Activated CD8-positive, alpha-beta memory T cell treated with anti-CD3 and anti-CD28 coated beads for 48 hours (primary cell): ENCODE data around the gene TRANK1.
"Not testable (repeated sequence)": the region's sequence is repeated elsewhere in the genome, so short reads cannot be mapped to it uniquely, and the experiment has no call there.

ENCODE experiments used
- DNase-seq, 3 experiments: peaks; one replicate each; pipeline ENCODE4 v3.0.0-alpha.2; 2020; ENCODE audit warnings: low read depth in 2 of 3, low spot score in 2 of 3

TRANK1 gene

DNA sequence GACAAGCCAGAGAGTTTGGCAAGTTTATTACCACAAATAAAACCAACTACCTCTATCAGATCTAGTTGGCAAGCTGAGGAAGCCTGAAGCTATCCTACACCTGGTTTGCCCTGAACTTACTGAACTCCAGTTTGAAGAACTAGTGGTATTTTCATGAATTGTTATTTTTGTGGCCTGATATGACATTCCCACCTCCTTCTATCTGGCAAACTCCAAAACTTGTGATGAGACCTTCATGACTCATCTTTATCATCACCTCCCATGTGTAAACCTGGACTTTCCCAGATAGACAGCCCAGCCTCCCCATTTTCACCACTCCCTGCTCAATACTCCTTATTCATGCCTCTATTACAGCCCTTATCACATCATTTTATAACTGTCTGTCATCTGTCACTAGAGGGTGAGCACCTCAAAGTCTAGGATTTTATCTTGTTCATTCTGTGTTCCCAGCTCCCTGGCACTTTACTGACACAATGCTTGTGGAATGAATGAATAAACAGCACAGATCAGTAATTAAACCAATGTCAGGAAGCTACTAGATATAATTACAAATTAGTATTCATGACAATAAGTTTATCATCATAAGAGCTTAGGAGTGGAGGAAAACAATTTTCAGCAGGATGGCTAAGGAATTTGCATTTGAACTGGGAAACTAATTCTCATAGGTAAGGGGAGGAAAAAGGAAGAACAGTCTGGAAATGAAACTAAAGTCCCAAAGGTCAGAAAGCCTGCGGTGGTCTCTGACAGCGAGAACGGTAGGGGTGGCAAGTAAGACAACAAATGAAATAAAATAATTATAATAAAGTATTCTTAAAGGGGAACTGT, 13.2 kb upstream of the TRANK1 start:
- no peak for DNase-seq

DNA sequence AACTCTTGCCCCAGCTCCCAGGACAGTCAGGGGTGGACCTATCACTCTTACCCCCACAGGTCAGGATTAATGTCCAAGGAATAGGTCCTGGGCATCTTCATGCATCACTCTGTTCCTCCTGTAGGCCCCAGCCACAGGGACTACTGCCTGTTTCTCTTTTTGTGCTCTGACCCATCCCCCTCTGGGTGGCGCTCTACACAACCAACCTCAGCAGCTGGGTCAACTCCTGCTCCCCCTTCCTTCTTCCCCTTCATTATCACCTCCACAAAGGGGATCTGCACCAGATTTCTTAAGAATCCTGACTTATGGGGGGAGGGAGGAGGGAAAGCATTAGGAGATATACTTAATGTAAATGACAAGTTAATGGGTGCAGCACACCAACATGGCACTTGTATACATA, 12.2 kb upstream of the TRANK1 start:
- no peak for DNase-seq

DNA sequence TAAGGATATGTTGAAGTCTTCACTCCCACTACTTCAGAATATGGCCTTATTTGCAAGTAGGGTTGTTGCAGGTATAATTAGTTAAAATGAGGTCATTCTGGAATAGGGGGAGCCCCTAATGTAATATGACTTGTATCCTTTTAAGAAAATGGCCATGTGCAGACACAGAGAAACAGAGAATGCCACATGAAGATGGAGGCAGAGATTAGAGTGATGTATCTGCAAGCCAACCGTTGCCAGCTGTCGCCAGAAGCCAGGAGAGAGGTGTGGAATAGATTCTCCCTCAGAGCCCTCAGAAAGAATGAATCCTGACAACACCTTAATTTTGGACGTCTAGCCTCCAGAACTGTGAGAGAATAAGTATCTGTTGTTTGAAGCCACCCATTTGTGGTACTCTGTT, 11.3 kb upstream of the TRANK1 start:
- DNase-seq, result no peak

DNA sequence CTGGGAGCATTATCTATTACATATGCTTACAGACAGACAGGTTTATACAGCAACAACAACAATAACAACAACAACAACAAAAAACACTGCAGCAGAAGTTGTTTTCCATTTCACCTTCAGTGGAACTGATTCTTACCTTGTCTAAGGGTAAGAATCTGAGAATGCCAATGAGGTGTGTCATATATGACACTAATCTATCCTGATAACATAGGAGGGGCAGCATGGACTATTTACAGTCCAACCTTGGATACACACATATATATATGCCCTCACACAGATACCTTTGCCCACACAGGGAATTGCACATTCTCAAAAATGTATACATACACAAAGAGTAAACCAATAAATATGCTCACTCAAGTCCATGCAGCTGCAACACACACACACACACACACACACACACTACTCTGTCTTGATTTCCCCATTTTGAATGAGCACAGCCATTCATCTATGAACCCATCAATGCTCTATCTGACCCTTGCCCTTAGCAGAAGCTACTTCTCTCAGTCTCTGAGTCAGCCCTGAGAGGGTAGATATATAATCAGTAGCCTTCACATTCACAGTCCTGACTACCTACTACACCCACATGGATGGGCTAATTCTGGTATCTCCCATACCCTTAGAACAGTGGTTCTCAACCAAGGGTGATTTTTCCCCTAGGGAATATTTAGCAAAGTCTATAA, 9.7 kb upstream of the TRANK1 start:
- no peak for DNase-seq

DNA sequence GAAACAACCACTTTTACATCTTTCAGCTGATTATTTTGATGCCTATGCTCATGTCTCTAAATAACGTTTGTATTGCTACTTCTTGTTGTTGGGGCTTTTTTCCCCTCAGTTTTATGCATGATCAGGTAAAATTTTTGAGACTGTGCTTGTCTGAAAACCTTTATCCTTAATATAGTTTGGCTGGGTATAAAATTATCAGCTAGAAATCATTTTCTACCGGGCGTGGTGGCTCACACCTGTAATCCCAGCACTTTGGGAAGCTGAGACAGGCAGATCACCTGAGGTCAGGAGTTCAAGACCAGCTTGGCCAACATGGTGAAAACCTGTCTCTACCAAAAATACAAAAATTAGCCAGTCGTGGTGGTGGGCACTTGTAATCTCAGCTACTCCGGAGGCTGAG, 3.0 kb upstream of the TRANK1 start:
- not testable (repeated sequence) for DNase-seq

DNA sequence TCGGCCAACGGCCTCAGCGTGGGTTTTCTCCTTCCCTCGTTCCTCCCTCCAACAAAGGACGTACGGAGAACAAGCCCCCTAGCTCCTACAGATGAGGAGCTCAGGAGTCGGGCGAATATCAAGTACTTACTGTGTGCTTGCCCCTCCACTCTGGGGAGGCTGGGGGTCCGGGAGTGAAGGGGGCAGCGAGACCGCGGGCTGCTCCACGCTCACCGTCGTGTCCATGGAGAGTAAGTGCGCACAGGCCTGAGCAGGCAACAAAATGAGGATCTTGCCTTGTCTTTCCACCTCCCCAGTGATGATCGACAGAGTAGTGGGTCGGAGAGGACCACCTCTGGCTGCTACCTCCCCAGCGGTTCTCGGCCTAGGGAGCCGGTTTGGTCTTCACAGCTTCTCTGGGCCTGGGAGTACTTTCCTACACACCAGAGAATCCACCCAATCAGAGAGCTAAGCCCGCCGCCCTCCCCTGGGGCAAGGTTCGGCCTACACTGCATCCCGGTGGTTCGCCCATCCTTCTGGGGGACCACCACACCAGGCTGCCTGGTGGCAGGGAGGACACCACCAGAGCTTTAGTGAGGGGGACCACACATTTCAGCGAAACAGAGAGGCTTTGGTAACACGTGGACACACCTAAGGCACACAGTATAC, 603 bp upstream of the TRANK1 start:
- no peak for DNase-seq

DNA sequence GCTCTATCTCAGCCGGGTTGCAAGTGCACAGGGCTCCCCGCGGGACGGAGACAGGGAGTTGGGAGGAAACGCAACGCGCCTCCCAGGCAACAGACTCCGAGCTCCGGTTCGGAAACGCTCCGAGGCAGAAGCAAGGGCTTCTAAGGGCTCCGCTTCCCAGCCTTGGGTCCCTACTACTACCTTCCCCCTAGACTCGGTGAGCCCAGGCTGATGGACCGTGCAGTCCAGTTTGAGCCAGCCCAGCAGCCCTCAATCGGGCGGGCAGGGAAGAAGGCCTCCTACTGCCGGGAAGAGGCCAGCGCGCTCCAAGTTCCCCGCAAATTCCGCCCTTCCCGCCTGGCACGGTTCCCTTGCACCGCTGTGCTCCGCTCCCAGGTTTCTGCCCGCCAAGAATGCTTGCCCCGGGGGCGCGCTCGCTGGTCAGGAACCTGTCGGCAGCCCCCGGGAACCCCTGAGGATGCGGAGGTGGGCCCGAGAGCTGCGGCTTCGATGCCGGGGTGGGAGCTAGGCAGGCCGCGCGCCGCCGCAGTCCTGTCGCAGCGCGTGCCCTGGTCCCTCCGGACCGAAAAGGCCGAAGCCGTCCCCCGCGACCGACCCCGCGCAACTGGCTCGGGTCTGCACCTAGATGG, 728 bp downstream of the TRANK1 start:
- DNase-seq, result peak in 2 of 3 experiments; percentile 5 to 35

DNA sequence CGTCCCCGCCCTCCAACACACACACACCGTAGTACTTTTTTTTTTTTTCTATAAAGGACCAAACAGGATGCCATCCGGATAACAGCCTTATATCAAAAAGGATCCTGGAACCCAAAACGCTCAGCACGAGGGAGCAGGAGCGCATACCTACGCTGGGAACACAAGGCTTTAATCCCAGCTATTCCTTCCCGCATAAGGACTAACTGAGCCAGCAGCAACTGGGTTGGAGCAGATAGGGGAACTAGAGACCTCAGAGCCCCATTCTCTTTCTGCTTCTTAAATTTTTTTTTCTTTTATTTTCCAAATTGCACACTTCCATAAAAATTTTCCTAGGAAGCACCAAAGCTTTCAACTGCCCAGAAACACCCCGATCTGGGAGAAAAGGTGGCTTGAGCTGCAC, 1.3 kb downstream of the TRANK1 start:
- DNase-seq, result no peak

DNA sequence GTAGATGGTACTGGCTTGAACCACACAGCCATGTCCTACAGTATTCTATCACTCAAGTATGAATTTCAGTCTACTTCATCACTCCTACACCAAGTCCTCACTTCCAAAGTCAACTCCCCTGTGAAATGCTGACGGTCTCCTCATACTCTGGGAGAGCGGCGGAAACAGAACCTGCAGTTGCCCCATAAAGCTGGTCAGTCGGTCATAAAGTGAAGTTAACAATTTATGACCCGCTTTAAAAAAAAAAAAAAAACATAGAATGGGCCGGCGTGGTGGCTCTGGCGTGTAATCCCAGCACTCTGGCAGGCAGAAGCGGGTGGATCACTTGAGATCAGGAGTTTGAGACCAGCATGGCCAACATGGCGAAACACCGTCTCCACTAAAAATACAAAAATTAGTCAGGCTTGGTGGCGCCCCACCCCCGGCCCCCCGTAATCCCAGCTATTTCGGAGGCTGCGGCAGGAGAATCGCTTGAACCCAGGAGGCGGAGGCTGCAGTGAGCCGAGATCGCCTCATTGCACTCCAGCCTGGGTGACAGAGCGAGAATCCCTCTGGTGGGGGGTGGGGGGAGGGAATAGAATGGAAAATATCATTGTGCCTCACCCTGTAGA, 2.1 kb downstream of the TRANK1 start:
- DNase-seq, result no peak

DNA sequence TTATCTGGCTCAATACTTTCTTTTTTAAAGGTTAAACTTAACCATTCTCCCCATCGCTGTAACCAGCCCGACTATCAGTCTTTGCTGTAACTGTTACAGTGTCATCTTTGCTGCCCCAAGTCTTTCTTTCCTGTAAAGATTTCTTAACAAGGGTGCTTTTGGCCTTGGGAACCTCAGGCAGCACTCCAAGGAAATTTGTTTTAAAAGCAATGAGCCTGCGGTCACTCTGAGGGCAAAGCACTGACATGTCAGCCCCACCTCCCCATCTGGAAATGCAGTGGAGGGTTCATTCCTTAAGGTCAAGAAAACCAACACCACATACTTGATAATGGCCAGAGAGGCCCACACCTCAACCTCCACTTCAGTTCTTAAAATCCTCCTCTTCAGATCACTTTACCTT, 3.2 kb downstream of the TRANK1 start:
- no peak for DNase-seq

DNA sequence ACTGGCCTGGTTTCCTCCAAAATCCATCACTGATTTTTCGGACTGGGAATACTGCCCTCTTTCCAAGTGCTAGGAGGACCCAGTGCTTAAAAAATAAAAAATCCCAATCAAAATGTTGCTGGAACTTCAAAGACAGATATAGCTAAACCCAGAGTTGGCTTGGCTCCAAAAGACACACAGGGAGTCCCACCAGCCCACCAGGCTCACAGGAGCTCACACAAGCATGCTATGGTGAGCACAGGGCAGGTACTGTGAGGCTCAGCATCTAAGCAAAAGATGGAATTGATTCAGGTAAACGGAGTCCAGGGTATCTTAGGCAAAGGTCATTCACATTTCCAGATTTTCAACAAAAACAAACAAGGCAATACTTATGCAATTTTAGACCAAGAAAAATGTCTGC, 3.7 kb downstream of the TRANK1 start:
- no peak for DNase-seq

DNA sequence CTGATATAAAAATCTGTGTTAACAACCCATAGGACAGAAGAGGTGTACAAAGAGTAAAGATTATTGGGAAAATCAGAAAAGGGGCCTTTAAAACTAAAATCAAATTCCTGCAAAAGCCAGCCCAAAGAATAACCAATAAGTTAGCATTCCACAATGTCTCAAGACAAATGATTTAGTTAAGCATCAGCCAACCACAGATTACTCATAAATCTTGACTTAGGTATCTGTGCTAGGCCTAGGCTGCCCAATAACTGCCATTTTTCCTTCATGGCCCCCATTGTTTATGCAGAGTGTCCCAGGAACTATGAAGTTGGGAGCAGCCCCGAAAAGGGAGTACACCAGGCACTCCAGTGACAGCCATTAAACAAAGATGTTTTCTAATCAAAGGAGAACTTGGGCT, 7.4 kb downstream of the TRANK1 start:
- DNase-seq, result no peak

DNA sequence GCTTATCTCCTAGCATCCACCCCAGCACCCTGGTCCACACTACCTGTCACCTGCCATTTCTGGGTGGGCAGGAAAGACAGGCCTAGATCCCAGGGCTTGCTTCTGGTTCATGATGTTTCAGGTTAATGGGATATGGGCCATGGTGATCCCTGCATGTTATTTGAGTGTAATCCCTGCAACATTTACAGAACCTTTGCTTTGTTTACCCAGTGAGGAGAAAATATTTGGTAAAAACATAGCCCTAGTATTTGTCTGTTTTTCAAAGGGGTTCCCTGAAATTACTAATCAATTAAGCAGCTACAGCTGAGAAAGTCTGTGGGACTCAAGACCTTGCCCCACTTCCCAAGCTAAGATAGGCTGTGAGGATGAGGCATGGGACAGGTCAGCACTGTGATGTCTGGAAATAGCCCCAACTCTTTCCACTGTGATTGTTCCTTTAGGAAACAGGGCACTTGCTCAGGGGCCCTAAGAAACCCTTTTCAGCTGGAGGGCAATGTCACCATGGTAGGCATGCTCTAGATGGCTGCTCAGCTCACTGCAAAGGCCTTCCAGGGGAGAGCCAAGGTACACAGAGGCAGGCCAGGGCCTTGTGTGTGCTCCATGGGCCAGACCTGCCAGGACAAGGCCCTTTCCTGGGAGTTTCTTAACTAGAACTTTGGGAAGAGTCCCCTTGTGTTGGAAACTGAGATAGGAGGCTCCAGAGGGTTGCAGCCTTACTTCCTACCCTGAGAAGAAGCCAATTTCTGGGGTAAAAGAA, 11.1 kb downstream of the TRANK1 start:
- DNase-seq, result no peak

DNA sequence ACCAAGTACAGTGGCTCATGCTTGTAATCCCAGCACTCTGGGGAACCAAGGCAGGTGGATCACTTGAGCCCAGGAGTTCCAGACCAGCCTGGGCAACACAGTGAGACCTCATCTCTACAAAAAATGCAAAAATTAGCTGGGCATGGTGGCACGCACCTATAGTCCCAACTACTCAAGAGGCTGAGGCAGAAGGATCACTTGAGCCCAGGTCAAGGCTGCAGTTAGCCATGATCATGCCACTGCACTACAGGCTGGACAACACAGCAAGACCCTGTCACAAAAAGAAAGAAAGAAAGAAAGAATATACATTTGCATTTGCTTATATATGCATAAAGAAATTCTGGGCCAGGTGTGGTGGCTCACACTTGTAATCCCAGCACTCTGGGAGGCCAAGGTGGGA, 13.4 kb downstream of the TRANK1 start:
- not testable (repeated sequence) for DNase-seq

DNA sequence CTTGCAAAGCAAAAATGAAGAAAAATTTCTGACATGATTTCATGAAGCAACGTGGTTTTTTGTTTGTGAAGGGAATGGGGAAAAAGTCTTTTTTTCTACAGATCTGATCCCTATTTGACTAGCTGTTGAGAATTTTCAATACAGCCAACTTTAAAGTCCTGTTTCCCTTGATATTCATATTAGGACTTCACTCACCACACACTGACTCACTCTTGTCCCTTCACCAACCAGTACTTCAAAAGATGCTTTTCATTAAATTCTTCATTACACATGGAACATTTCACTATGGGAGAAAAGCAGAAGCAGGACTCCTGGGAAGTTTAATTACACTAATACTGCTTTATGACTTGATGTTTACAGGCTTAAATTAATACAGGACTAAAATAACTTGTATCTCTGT, 16.6 kb downstream of the TRANK1 start:
- no peak for DNase-seq

DNA sequence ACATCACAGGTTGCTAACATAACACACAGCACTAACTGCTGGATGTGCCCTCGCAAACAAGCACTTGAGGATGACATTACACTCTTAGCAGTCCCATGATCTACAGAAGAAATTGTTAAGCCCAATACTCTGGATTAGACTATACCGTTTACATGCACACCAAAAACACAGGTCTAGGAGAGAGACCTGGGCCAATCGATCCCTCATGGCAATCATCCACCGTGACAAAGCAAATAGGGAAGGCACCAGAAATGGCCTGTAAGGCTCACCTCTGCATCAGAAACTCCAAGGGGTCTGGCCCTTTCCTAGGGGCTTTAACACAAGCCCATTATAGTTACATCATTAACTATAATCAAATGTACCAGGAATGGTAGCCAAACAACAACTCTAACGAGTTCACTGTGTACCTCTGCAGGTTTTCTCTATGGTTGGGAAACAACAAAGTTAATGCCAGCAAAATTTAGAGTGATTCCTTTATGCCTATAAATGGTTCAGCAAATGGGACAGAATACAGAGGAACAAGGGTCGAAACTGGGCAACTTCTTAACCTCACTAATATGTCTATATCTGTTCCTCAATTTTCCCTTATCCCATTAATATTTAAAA, 18.5 kb downstream of the TRANK1 start:
- DNase-seq, result no peak

DNA sequence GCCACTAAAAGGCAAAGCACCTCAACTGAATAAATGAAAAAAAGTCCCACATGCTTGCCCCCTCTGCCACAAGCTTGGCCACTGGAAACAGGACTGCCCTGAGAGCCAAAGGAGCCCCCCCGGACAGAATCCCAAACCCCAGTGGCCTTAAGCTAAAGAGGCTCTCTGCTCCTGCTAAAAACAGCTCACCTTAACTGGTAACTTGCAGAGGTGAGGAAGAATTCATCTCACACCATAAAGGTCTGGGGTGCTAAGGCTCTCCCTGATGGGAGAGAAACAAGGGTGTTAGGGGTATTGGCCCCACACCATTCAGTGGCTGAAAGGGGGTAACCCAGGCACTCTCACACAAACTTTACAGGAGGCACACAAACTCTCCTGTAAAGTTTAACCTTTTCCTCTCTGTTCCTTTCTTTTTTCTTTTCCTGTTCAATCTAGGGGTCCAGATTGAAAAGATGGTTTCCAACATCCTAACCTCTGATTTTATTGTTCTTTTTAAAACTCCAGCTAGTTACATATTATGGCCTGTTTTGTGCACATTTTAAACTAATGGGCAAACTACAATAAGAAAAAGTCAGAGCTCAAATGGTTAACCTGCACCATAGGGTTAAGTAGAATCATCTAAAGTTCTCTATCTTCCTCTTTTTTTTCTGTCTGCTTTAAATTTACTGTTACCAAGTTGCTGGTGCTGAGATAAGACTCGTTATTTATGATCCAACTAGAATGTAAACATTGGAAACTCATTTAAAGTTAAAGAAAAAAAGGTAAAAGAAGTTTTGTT, 19.9 kb downstream of the TRANK1 start:
- no peak for DNase-seq

DNA sequence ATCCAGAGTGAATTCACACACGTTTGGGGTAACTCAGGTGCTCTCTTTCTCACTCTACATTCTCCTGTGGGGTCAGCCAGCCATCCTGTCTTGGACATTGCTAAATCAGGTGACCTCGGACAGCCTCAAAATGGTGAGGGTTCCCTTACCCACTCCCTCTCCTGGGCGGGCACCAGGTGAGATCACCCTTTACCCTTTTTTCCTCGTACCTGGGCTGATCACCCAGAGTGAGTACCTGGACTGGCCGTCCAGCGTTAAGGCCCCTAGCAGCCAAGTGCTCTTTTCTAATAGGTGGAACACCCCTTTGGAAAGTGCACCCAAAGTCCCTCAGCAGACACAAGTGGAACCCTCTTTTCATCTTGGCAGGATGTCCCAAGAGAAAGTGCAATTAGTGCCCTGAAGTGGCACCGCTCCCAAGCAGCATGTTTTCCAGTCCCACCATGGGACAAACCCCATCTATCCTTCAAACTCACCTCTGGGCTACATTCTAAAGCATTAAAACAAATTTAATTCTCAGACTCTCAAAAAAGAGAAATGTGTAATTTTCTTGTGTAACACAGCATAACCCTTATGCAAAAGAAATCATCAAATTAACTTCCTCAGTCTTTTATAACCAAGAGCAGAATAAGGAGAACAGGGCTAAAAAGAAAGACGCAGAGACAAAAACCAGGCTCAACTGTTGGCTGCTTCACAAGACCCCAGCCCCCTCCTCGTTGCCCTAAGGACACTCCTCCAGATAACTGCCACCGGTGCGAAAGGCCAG, 20.7 kb downstream of the TRANK1 start:
- no peak for DNase-seq

DNA sequence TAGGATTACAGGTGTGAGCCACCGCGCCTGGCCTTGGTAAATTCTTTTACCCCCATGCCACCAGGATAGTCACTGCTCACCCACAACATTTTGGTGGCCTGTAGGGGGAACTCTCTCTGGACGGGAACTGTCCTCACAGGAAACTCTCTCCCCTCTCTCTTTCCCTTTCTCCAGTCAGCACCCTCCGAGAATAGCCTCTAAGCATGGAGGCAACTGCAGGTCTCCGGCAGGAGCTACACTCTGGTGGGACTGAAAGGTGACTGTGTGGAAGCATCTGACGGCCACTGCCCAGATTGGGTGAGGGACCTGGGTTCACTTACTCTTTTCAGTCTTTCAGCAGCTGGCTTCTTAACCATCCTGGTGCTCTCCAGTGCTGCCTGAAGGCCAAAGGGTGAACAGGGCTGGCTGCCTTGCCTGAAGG, 21.3 kb downstream of the TRANK1 start:
- no peak for DNase-seq
